Progenitor cell of endocrine pancreas (in vitro differentiated cells): ENCODE data around the gene NCAPG. TPM values are rescaled to one million over a fixed set of nuclear protein-coding genes. Genes with fewer than 3 reads are reported as not detected.

Source experiments
- DNase-seq: peaks from one replicate; pipeline ENCODE4 v3.0.0; 2021; ENCODE audit warnings: low spot score; ENCODE audit not compliant: unreplicated experiment
- H3K27ac Mint-ChIP-seq: 2 replicates; pipeline ENCODE4 v1.8.0; 2021; ENCODE audit warnings: mild to moderate bottlenecking, moderate library complexity, mixed read lengths
- H3K27me3 Mint-ChIP-seq: 2 replicates; pipeline ENCODE4 v1.8.0; 2021; ENCODE audit warnings: mixed read lengths
- H3K36me3 Mint-ChIP-seq: 2 replicates; pipeline ENCODE4 v1.8.0; 2022; ENCODE audit warnings: mixed read lengths; ENCODE audit not compliant: insufficient read depth
- H3K4me1 Mint-ChIP-seq: 2 replicates; pipeline ENCODE4 v1.8.0; 2021; ENCODE audit warnings: low read depth, mixed read lengths
- H3K4me3 Mint-ChIP-seq: 2 replicates; pipeline ENCODE4 v1.8.0; 2021; ENCODE audit warnings: low read depth, mild to moderate bottlenecking, moderate library complexity, mixed read lengths
- H3K9me3 Mint-ChIP-seq: 2 replicates; pipeline ENCODE4 v1.8.0; 2021; ENCODE audit warnings: low read depth, mixed read lengths
- CTCF ChIP-seq: fragments of 200-600 bp; sonication (generic); IDR thresholded peaks from one replicate; pipeline ENCODE4 v1.5.0; 2021; ENCODE audit warnings: antibody characterized with exemption, mild to moderate bottlenecking; ENCODE audit not compliant: unreplicated experiment
- total RNA-seq: library from RNA; stranded (reverse); gene quantifications from 2 replicates; pipeline ENCODE4 v1.2.1, GENCODE V29; 2021

NCAPG gene
- total RNA-seq, 1 donor from 2014 or later, result 22.0 TPM

GRCh38 chr4:17763931-17764330, 46.8 kb upstream of the NCAPG start:
- H3K9me3 Mint-ChIP-seq, result peaks cover 8% of the 10 kb centered on the region
- no peak for TF ChIP-seq CTCF
- no peak overlapping the region for H3K4me3 Mint-ChIP-seq
- H3K36me3 Mint-ChIP-seq, result no peaks in the 10 kb centered on the region
- H3K27me3 Mint-ChIP-seq, result no peaks in the 10 kb centered on the region
- DNase-seq, result no peak
- no peaks in the 10 kb centered on the region for H3K4me1 Mint-ChIP-seq
- H3K27ac Mint-ChIP-seq, result no peak overlapping the region

GRCh38 chr4:17765514-17766286, 45.1 kb upstream of the NCAPG start:
- no peak for DNase-seq

GRCh38 chr4:17766826-17767458, 43.8 kb upstream of the NCAPG start:
- no peak overlapping the region for H3K4me3 Mint-ChIP-seq
- no peaks in the 10 kb centered on the region for H3K27me3 Mint-ChIP-seq
- H3K4me1 Mint-ChIP-seq, result no peaks in the 10 kb centered on the region
- H3K9me3 Mint-ChIP-seq, result peaks cover 8% of the 10 kb centered on the region
- H3K27ac Mint-ChIP-seq, result no peak overlapping the region
- no peaks in the 10 kb centered on the region for H3K36me3 Mint-ChIP-seq
- no peak for TF ChIP-seq CTCF
- no peak for DNase-seq

More at GRCh38 chr4:17765514-17766286, 45.1 kb upstream of the NCAPG start:
- Mint-ChIP-seq H3K27ac (no peak overlapping the region), H3K27me3 (no peaks in the 10 kb centered on the region), H3K4me1 (no peaks in the 10 kb centered on the region), H3K9me3 (peaks cover 8% of the 10 kb centered on the region), H3K4me3 (no peak overlapping the region), H3K36me3 (no peaks in the 10 kb centered on the region)
- no peak for TF ChIP-seq CTCF

- no peak for TF ChIP-seq CTCF
- no peak for DNase-seq
- H3K27me3 Mint-ChIP-seq, result no peaks in the 10 kb centered on the region
- H3K27ac Mint-ChIP-seq, result no peak overlapping the region
- no peak overlapping the region for H3K4me3 Mint-ChIP-seq
- peaks cover 8% of the 10 kb centered on the region for H3K9me3 Mint-ChIP-seq
- H3K4me1 Mint-ChIP-seq, result no peaks in the 10 kb centered on the region
- H3K36me3 Mint-ChIP-seq, result no peaks in the 10 kb centered on the region
Measured at GRCh38 chr4:17769406-17770174, 41.2 kb upstream of the NCAPG start.

DNA sequence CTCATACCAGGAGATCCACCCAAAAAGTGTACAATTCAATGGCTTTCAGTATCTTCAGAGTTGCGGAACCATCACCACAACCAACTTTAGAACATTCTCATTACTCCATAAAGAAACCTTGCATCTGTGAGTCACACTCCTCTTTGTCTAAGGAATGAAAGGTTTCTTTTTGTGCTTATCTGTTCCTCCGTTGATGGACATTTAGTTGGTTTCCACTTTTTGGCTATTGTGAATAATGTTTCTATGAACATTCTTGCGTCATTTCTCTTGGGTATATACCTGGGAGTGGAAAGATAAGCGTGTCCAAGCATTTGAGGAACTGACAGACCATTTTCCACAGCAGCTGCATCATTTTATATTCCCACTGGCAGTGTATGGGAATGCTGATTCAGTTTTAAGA, 39.9 kb upstream of the NCAPG start:
- H3K4me3 Mint-ChIP-seq, result no peak overlapping the region
- TF ChIP-seq CTCF, result no peak
- DNase-seq, result no peak
- H3K27me3 Mint-ChIP-seq, result no peaks in the 10 kb centered on the region
- H3K27ac Mint-ChIP-seq, result no peak overlapping the region
- no peaks in the 10 kb centered on the region for H3K4me1 Mint-ChIP-seq
- H3K36me3 Mint-ChIP-seq, result no peaks in the 10 kb centered on the region
- H3K9me3 Mint-ChIP-seq, result peaks cover 4% of the 10 kb centered on the region
